ENCODE data around the gene ASTN1. TPM values are rescaled to one million over a fixed set of nuclear protein-coding genes. Genes with fewer than 3 reads are reported as not detected.

Gene ASTN1
- total and polyA plus RNA-seq, 9 of the 15 experiments (the other 6 are each of a cell fraction or from before 2014, with no cell fraction given) = 0.05 to 0.22 (median 0.18) TPM

DNA sequence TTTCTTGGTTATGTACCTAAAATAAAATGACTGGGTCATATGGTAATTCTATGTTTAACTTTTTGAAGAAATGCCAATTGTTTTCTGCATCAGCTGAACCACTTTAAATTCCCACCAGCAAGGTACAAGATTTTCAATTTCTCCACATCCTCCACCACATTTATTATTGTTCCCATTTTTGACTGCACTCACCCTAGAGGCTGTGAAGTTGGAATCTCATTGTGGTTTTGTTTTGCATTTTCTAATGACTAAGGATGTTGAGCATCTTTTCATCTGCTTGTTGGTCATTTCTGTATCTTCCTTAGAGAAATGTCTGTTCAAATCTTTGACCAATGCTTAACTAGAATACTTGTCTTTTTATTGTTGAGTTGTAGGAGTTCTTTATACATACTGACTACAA lies 72.5 kb downstream of the ASTN1 start (continued):
- TF ChIP-seq, protein P1, sequence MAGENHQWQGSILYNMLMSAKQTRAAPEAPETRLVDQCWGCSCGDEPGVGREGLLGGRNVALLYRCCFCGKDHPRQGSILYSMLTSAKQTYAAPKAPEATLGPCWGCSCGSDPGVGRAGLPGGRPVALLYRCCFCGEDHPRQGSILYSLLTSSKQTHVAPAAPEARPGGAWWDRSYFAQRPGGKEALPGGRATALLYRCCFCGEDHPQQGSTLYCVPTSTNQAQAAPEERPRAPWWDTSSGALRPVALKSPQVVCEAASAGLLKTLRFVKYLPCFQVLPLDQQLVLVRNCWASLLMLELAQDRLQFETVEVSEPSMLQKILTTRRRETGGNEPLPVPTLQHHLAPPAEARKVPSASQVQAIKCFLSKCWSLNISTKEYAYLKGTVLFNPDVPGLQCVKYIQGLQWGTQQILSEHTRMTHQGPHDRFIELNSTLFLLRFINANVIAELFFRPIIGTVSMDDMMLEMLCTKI (IDR thresholded peaks at IDR 0.05; ENCODE audit: partially characterized antibody) = no peak
- TF ChIP-seq HNRNPL (IDR thresholded peaks at IDR 0.05; ENCODE audit: low read depth, low read length) (no peak), XRCC5 (IDR thresholded peaks at IDR 0.05; ENCODE audit: low read depth, low read length) (no peak)
- TF ChIP-seq, protein P2, sequence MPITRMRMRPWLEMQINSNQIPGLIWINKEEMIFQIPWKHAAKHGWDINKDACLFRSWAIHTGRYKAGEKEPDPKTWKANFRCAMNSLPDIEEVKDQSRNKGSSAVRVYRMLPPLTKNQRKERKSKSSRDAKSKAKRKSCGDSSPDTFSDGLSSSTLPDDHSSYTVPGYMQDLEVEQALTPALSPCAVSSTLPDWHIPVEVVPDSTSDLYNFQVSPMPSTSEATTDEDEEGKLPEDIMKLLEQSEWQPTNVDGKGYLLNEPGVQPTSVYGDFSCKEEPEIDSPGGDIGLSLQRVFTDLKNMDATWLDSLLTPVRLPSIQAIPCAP (CRISPR knock-in tag; IDR thresholded peaks at IDR 0.05; ENCODE audit: borderline replicate concordance) = no peak

- Histone ChIP-seq H3K9me3 (replicated peaks; ENCODE audit: control insufficient read depth, insufficient read depth, low read depth, low read length) (no peaks in the 10 kb centered on the region), H3K9me1 (ENCODE audit: control insufficient read depth, insufficient read depth, low read length) (no peaks in the 10 kb centered on the region), H3K4me1 (replicated peaks in 1 of 2; ENCODE audit: control insufficient read depth in 2 of 2, insufficient read depth in 2 of 2, low read length in 2 of 2) (no peaks in the 10 kb centered on the region), H2AFZ (ENCODE audit: low read depth, low read length) (no peak overlapping the region), H3K4me3 (no peak overlapping the region), H3K4me2 (ENCODE audit: insufficient read depth, low read length) (no peak overlapping the region), H3K27ac (ENCODE audit: extremely low read depth, low read depth, low read length) (no peak overlapping the region), H3K27me3 (ENCODE audit: control insufficient read depth in 2 of 2, insufficient read depth in 2 of 2, low read length in 2 of 2) (no peaks in the 10 kb centered on the region), H4K20me1 (replicated peaks; ENCODE audit: control insufficient read depth, insufficient read depth, low read length) (no peaks in the 10 kb centered on the region), H3K79me2 (ENCODE audit: control insufficient read depth, insufficient read depth, low read length) (no peaks in the 10 kb centered on the region), H3K36me3 (ENCODE audit: control insufficient read depth, insufficient read depth, low read length) (no peaks in the 10 kb centered on the region), H3K9ac (ENCODE audit: insufficient read depth in 1 of 2, low read depth in 2 of 2, low read length in 2 of 2) (no peak overlapping the region)
- no peak for FAIRE-seq
- DNase-seq (ENCODE audit: extremely low read depth in 1 of 4, low spot score in 3 of 4) = no peak
- CTCF ChIA-PET (ENCODE audit: low intra/inter-chr PET ratio) = no interaction called here
- ATAC-seq = no peak
- 5% methylated on average over 1 of the region's 1 CpG for WGBS (ENCODE audit: insufficient coverage, low coverage, missing lambda C conversion rate)
- intact Hi-C loops (cut with micrococcal nuclease) (no loop called here), in situ Hi-C loops (cut with MboI) (no loop called here)
- POLR2A ChIA-PET = no interaction called here
- BruUV-seq (replicated peaks) = no TSS peak
- TF ChIP-seq ZNF165 (CRISPR knock-in tag; IDR thresholded peaks at IDR 0.05; ENCODE audit: borderline replicate concordance) = no peak
- no peak for TF ChIP-seq ZNF57 (CRISPR knock-in tag; IDR thresholded peaks at IDR 0.05)
- no peak for TF ChIP-seq ZNF76 (CRISPR knock-in tag; IDR thresholded peaks at IDR 0.05; ENCODE audit: borderline replicate concordance)
- no peak for TF ChIP-seq NFIC (IDR thresholded peaks at IDR 0.05)
- no peak for TF ChIP-seq ZNF23 (CRISPR knock-in tag; IDR thresholded peaks at IDR 0.05)
- no peak for TF ChIP-seq KDM5B (IDR thresholded peaks at IDR 0.05; ENCODE audit: insufficient replicate concordance, low read depth, low read length)
- TF ChIP-seq, protein P3, sequence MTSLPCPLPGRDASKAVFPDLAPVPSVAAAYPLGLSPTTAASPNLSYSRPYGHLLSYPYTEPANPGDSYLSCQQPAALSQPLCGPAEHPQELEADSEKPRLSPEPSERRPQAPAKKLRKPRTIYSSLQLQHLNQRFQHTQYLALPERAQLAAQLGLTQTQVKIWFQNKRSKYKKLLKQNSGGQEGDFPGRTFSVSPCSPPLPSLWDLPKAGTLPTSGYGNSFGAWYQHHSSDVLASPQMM (CRISPR knock-in tag; IDR thresholded peaks at IDR 0.05) = no peak
- TF ChIP-seq RBFOX2 (IDR thresholded peaks at IDR 0.05; ENCODE audit: low read depth, low read length) = no peak
- TF ChIP-seq HDAC3 (IDR thresholded peaks at IDR 0.05; ENCODE audit: borderline replicate concordance, partially characterized antibody) = no peak
- TF ChIP-seq RBM15 (IDR thresholded peaks at IDR 0.05; ENCODE audit: insufficient read depth, low read length) = no peak
- TF ChIP-seq, protein P4, sequence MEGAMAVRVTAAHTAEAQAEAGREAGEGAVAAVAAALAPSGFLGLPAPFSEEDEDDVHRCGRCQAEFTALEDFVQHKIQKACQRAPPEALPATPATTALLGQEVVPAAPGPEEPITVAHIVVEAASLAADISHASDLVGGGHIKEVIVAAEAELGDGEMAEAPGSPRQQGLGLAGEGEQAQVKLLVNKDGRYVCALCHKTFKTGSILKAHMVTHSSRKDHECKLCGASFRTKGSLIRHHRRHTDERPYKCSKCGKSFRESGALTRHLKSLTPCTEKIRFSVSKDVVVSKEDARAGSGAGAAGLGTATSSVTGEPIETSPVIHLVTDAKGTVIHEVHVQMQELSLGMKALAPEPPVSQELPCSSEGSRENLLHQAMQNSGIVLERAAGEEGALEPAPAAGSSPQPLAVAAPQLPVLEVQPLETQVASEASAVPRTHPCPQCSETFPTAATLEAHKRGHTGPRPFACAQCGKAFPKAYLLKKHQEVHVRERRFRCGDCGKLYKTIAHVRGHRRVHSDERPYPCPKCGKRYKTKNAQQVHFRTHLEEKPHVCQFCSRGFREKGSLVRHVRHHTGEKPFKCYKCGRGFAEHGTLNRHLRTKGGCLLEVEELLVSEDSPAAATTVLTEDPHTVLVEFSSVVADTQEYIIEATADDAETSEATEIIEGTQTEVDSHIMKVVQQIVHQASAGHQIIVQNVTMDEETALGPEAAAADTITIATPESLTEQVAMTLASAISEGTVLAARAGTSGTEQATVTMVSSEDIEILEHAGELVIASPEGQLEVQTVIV (CRISPR knock-in tag; IDR thresholded peaks at IDR 0.05; ENCODE audit: borderline replicate concordance) = no peak
Measured at GRCh38 chr1:177091040-177091439, 73.5 kb downstream of the ASTN1 start.

Measured in K562 (cell line).